ENCODE data around the gene PLVAP. TPM values are rescaled to one million over a fixed set of nuclear protein-coding genes. Genes with fewer than 3 reads are reported as not detected.

PLVAP gene
- total RNA-seq, 1 donor from 2014 or later: 378 TPM

DNA sequence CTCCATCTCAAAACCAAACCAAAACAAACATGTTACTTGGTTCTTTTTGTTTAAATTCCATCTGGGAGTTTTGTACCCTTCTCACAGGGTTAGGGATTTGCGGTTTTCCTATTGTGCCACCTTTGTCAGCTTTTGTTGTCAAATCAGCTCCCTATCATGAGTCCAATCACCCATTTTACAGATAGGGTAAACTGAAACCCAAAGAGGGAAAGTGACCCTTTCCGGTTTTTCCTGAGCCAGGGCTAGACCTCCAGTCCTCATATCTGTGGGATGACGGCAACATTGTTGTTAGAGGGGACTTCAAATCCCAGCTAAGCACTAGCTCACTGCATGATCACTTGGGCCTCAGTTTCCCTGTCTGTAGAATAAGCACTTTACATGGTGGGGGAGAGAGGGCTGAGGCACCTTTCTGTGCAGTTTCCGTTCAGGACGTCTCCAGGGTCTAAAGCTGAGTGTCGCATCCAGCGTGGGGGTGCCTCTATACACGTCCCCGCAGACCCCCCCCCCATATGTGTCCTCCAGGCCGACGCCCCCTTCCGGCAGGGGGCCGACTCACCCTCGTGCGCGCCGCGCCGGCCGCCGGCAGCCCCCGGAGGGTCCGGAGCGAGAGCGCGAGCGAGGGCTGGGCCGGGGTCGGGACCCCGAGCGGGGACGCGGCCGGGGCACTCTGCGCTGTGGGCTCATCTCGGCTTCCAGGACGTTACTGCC is 13.0 kb upstream of the PLVAP start:
- intact Hi-C loops (cut with DNase I): loop anchor here (2.0 kb wide), 3 partner anchors 53 to 97 kb away; partner anchors contain the start of gene GTPBP3
- Histone ChIP-seq H3K27me3 (no peaks in the 10 kb centered on the region), H3K4me1 (peaks cover 4 to 6% of the 10 kb centered on the region in 2 donors), H3K27ac (peak overlapping the region in 1 of 2 donors; percentile 32), H3K9me3 (peaks cover 0 to 3% of the 10 kb centered on the region in 2 donors), H3K36me3 (no peaks in the 10 kb centered on the region), H3K4me3 (peak overlapping the region; percentile 45 to 71)
- TF ChIP-seq, protein P1, sequence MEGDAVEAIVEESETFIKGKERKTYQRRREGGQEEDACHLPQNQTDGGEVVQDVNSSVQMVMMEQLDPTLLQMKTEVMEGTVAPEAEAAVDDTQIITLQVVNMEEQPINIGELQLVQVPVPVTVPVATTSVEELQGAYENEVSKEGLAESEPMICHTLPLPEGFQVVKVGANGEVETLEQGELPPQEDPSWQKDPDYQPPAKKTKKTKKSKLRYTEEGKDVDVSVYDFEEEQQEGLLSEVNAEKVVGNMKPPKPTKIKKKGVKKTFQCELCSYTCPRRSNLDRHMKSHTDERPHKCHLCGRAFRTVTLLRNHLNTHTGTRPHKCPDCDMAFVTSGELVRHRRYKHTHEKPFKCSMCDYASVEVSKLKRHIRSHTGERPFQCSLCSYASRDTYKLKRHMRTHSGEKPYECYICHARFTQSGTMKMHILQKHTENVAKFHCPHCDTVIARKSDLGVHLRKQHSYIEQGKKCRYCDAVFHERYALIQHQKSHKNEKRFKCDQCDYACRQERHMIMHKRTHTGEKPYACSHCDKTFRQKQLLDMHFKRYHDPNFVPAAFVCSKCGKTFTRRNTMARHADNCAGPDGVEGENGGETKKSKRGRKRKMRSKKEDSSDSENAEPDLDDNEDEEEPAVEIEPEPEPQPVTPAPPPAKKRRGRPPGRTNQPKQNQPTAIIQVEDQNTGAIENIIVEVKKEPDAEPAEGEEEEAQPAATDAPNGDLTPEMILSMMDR (IDR thresholded peaks at IDR 0.05): peak in 2 of 3 experiments; percentile 3 to 11
- no peak for DNase-seq (ENCODE audit: low spot score in 2 of 2)

DNA sequence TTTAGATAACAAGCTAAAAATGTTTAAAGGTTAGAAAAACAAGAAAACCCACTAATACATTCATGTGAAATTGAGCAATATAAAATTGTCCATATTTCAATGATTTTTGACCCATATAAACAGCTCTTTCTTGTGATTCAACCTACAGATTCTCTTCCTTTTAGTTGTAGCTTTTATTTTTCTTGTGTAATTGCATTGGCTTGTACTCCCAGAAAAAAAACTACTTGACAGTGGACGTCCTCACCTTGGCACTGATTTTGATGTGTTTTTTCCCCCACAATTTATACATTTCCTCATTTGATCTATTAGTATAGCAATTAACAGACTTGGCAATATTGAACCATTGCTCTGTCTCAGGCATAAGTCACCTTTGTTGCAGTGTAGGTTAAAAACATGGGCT is 12.1 kb upstream of the PLVAP start:
- H3K4me3 ChIP-seq: no peak overlapping the region
- no peaks in the 10 kb centered on the region for H3K27me3 ChIP-seq
- TF ChIP-seq, protein P1 (IDR thresholded peaks at IDR 0.05): no peak
- peaks cover 0 to 3% of the 10 kb centered on the region in 2 donors for H3K9me3 ChIP-seq
- DNase-seq (ENCODE audit: low spot score in 2 of 2): no peak
- intact Hi-C loops (cut with DNase I): no loop called here
- no peak overlapping the region for H3K27ac ChIP-seq
- no peaks in the 10 kb centered on the region for H3K36me3 ChIP-seq
- peaks cover 4 to 6% of the 10 kb centered on the region in 2 donors for H3K4me1 ChIP-seq

DNA sequence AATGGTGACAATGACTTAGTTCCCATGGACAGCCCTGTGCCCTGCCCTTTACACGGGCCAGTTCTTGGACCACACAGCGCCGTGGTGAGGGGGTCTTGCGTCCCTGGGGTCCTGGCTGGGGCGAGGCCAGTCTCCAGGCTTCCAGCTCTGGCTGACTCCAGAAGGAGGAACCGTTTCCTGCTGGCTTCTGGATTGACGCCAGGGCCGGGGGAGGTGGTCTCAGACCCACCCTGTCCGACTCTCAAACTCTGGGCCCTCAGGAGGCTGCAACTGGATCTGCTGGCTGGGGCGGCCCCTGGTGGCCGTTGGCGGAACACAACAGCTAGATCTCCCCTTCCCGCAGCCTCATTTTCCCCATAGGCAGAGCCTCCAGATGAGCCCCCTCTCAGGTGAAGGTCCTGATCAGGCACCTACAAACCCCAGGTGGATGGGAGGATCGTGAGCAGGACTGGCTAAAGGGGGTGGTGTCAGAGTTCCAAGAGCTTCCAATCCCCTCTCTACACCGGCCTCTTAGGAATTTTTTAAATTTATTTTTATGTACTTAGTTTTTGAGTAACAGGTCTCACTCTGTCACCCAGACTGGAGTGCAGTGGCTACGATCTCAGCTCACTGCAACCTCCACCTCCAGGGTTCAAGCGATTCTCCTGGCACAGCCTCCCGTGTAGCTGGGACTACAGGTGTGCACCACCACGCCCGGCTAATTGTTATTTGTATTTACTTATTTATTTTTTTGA is 8.9 kb upstream of the PLVAP start:
- Histone ChIP-seq H3K27ac (no peak overlapping the region), H3K4me1 (peaks cover 2 to 13% of the 10 kb centered on the region in 2 donors), H3K36me3 (no peaks in the 10 kb centered on the region), H3K4me3 (no peak overlapping the region), H3K9me3 (peaks cover 0 to 3% of the 10 kb centered on the region in 2 donors), H3K27me3 (no peaks in the 10 kb centered on the region)
- peak in 1 of 2 donors; percentile 79 for DNase-seq (ENCODE audit: low spot score in 2 of 2)
- intact Hi-C loops (cut with DNase I): loop anchor here (1.0 kb wide), 1 partner anchor 40 kb away; no protein-coding TSS in a partner anchor
- TF ChIP-seq, protein P1 (IDR thresholded peaks at IDR 0.05): peak; percentile 93 to 95 (median 95)

DNA sequence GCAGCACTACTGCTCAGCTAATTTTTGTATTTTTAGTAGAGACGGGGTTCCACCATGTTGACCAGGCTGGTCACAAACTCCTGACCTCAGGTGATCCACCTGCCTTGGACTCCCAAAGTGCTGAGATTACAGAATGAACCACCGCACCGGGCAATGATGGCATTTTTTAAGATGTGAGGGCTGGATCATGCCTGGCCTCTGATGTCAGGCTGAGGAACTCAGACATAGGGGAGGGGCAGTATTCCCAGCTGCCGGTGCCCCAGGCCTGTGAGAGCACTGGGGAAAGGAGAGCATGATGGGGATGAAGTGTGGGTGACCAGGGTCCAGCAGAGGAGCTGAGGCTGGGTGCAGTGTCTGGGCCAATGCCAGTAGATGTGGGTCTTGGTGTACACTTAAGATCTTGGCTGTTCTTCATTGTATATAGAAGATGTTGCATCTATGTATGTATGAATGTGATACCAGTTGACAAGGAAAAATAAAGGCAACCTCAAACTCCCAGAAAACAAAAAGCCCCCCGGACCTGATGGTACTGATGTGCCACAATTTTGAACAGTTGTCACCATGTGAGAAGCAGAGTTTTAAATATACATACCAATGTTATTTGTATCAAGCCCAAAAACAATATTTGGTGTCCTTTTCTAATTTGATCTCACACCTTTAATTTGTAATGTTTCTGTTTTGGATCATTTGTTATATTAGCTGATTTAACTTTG is 3.4 kb upstream of the PLVAP start:
- Histone ChIP-seq H3K9me3 (no peaks in the 10 kb centered on the region), H3K27me3 (no peaks in the 10 kb centered on the region), H3K4me1 (peaks cover 2 to 13% of the 10 kb centered on the region in 2 donors), H3K36me3 (no peaks in the 10 kb centered on the region), H3K27ac (no peak overlapping the region), H3K4me3 (no peak overlapping the region)
- intact Hi-C loops (cut with DNase I): no loop called here
- DNase-seq (ENCODE audit: low spot score in 2 of 2): no peak
- TF ChIP-seq, protein P1 (IDR thresholded peaks at IDR 0.05): no peak

DNA sequence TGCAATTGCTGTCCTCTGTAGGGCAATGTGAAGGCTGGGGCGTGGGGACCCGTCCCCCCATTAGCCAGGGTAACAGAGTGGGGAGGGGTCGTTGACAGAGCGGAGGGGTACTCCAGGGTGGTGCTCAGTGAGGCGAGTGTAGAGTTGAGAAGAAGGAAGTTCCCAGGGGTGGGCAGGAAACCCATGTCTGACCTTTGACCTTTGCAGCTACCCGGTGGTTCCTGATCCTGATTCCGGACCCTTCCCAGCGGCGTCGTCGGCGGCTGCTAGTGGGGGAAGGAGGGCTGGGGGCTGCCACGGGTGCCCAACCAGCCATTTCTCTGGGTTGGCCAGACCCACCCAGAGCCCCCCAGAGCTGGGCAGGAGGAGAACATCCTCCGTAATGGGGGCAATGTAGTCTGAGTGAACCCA is 2.1 kb upstream of the PLVAP start:
- intact Hi-C loops (cut with DNase I): no loop called here
- Histone ChIP-seq H3K36me3 (no peaks in the 10 kb centered on the region), H3K4me3 (no peak overlapping the region), H3K4me1 (peaks cover 2 to 13% of the 10 kb centered on the region in 2 donors), H3K9me3 (no peaks in the 10 kb centered on the region), H3K27me3 (no peaks in the 10 kb centered on the region), H3K27ac (no peak overlapping the region)
- no peak for DNase-seq (ENCODE audit: low spot score in 2 of 2)
- TF ChIP-seq, protein P1 (IDR thresholded peaks at IDR 0.05): no peak

All from ascending aorta (tissue), 2 donors.